Stomach smooth muscle (tissue), 2 donors: ENCODE measurements around the gene CDKN1B.

Experiments used
- H3K27ac ChIP-seq: one replicate; pipeline ENCODE4 v1.7.0; 2013; ENCODE audit warnings: mild to moderate bottlenecking, low read length, inconsistent platforms
- H3K27me3 ChIP-seq, 2 donors: one replicate each; pipeline ENCODE4 v1.7.0; 2013; ENCODE audit warnings: low read length in 2 of 2; ENCODE audit not compliant: insufficient read depth in 2 of 2, control insufficient read depth in 1 of 2
- H3K36me3 ChIP-seq, 2 donors: one replicate each; pipeline ENCODE4 v1.7.0; 2013; ENCODE audit warnings: low read length in 2 of 2; ENCODE audit not compliant: control insufficient read depth in 2 of 2, insufficient read depth in 2 of 2
- H3K4me1 ChIP-seq: one replicate; pipeline ENCODE4 v1.7.0; 2013; ENCODE audit warnings: low read length; ENCODE audit not compliant: control insufficient read depth, insufficient read depth
- H3K4me3 ChIP-seq, 2 donors: one replicate each; pipeline ENCODE4 v1.7.0; 2013; ENCODE audit warnings: low read length in 2 of 2
- H3K9ac ChIP-seq, 2 donors: one replicate each; pipeline ENCODE4 v1.7.0; 2013; ENCODE audit warnings: low read length in 2 of 2, mild to moderate bottlenecking in 1 of 2
- H3K9me3 ChIP-seq, 2 donors: one replicate each; pipeline ENCODE4 v1.7.0; 2013; ENCODE audit warnings: low read length in 2 of 2; ENCODE audit not compliant: control insufficient read depth in 2 of 2
- donor health status: healthy.
- donor health status: Pancreatic carcinoma.

CDKN1B gene

DNA sequence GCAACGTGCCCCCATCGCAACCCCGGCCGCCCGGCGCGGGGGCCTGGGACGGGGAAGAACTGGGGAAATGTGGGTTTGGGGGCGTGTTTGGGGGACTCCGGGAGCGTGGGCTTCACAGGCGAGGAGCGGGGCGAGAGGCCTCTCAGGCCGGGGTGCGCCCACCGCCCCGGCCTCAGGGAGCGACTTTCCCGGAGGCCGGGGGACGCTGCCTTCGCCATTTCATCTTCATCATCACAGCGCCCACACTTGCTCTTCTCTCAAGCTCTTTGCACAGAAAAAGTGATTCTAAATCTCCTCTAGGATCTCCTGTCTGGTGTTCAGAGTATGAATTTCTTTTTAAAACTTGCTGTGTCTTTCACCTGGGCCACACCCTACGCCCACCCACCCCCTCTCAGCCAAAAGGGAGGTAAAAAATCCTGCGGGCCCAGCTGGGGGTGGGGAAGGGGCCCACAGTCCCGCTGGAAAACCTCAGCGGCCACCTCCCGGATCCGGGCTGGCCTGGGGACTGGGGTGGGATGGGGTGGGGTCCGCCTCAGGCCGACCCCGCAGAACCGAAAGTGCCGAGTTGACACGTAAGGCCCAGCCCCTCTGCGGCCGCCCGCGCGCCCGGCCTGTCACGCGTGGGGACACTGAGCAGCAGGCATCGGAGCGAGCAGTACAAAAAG is 7.4 kb downstream of the CDKN1B start:
- peak overlapping the region; percentile 60 to 70 for H3K9ac ChIP-seq
- peaks cover 19% of the 10 kb centered on the region for H3K4me1 ChIP-seq
- no peaks in the 10 kb centered on the region for H3K27me3 ChIP-seq

DNA sequence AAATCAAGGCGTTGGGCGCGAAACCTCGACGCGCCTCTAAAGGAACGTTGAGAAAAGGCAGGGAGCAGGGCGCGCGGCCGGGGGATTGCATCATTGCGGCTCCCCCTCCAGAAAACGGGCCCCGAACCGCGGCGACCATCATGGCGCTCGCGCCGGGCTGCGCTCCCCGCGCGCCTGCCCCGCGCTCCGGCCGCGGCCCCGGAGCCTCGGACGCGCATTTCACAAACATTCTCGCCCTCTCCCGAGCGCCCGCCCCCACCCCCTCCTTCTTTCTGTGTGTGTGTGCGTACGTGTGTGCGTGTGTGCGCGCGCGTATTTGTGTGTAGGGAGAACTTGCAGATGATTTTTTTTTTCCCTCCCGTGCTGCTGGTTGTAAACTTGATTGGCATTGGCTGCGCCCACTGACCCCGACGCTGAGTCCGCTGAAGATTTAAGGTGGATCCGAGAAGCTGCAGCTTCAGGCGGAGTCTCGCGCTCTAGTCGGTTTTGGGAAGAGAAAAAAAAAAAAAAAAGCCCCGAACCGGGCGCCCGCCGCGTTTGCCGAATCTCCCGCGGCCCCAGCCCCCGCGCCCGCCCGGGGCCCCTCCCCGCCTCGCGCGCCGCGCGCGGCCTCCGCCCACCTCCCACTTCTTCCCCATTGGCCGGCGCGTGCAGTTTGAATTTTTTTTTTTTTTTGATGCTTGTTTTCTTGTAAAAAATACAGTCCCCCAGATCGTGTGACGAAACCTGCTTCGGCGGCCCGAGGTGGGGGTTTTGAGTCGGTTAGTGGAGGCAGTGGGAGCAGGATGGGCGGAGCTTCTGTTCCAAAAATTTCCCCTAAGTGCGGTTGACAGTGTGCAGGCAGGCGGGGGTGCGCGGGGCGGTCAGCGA is 8.2 kb downstream of the CDKN1B start:
- Histone ChIP-seq H3K36me3 (peaks cover 3 to 8% of the 10 kb centered on the region in 2 donors), H3K4me3 (peak overlapping the region; percentile 86 to 92), H3K4me1 (peaks cover 19% of the 10 kb centered on the region), H3K9ac (peak overlapping the region; percentile 69 to 70), H3K27ac (peak overlapping the region; percentile 86), H3K9me3 (no peaks in the 10 kb centered on the region), H3K27me3 (no peaks in the 10 kb centered on the region)

More for the DNA sequence above, 7.4 kb downstream of the CDKN1B start:
- peaks cover 3 to 8% of the 10 kb centered on the region in 2 donors for H3K36me3 ChIP-seq
- H3K4me3 ChIP-seq: peak overlapping the region; percentile 86 to 92
- peak overlapping the region; percentile 86 for H3K27ac ChIP-seq
- no peaks in the 10 kb centered on the region for H3K9me3 ChIP-seq

DNA sequence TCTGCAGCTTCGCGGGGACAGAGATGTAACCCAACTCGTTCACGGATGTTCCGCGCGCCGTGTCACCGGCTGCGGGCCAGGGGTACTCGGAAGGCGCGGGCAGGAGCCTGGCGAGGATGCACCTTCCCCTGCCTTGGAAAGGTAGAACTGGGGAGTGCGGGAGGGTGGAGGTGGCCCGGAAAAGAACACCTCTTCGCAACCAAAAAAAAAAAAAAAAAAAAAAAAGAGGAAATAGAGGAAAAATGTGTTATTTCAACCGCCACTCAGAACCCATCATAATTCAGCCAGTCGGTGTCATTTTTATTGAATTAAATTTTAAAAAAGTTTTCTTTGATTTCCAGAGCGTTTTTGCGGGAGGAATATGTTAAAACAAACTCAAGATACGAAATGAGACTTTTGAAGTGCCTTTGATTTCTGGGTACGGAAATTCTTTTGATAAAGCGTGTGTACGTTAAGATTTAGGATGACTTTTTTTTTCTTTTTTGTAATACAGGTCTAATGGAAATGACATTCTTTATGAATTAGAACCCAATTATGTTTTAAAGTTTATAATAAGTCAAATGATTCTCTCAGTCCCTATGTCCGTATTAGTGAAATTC is 8.9 kb downstream of the CDKN1B start:
- Histone ChIP-seq H3K27ac (peak overlapping the region; percentile 86), H3K27me3 (no peaks in the 10 kb centered on the region), H3K4me3 (peak overlapping the region; percentile 86 to 92), H3K36me3 (peaks cover 3 to 4% of the 10 kb centered on the region in 2 donors), H3K9ac (peak overlapping the region; percentile 69 to 70), H3K4me1 (peaks cover 12% of the 10 kb centered on the region), H3K9me3 (no peaks in the 10 kb centered on the region)

DNA sequence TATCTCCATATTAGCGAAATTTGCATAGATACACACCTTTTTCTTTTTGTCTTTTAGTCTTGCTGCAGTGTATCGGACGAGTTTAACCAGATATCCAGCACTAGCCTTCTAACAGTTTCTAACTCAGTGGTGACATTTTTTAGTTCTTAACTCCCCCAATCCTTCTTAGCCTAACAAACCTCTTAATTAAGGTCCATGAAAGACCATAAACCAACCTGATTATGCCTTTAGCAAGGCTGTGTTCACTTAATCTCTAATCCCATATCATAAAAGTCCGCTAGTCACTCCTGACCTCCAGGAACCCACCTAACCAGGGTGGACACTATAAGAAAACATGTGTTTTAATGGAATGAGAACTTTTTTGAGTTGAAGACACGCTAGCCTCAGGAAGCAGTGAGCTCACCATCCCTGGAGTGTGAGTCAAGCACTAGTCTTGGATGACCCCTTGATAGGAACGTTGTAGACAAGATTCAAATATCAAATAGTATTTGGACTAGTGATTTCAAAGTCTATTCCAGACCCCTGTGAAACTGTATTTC is 9.5 kb downstream of the CDKN1B start:
- Histone ChIP-seq H3K27me3 (no peaks in the 10 kb centered on the region), H3K9ac (peak overlapping the region; percentile 37 to 60), H3K9me3 (no peaks in the 10 kb centered on the region), H3K4me3 (peak overlapping the region; percentile 55 to 86), H3K36me3 (peaks cover 0 to under 1% of the 10 kb centered on the region in 2 donors), H3K27ac (peak overlapping the region; percentile 1), H3K4me1 (peaks cover 11% of the 10 kb centered on the region)

DNA sequence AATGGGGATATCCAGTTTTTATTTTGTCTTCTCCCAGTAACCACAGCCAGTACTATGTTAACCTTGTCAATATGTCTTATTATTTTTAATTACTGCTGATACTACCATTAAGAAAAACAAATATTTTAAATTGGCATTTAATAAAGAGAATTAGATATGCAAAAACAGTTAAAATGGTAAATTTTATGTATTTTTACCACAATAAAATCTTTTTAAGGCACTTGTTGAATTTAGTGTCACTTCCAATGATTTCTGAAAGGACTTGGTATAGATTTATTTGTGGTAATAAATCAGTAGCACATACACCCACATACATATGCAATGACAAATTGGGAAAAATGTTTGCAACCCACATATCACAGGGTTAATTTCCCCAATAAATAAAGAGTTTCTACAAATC is 14.0 kb downstream of the CDKN1B start:
- Histone ChIP-seq H3K4me3 (no peak overlapping the region), H3K27me3 (no peaks in the 10 kb centered on the region), H3K9ac (no peak overlapping the region), H3K9me3 (no peaks in the 10 kb centered on the region), H3K4me1 (peaks cover 7% of the 10 kb centered on the region), H3K36me3 (no peaks in the 10 kb centered on the region), H3K27ac (no peak overlapping the region)

DNA sequence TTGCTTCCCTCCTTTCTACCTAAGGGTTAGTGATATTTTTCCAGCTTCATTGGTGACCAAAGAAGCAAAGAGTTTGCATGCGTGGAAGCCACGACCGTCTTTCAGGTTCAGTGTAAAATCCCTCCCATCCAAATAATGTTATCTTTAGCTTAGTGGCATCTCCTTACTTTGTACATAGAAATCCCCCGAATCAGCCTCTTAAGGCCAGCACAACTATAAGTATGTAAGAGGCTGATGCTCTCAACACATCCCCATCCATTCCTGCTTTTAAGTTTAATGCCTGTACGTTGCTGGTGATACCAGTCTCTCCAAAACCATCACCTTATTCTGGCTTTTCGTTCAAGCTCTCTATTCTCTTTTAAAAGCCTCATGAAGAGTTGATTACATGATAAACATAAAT is 14.6 kb downstream of the CDKN1B start:
- peaks cover 10% of the 10 kb centered on the region for H3K4me1 ChIP-seq
- H3K36me3 ChIP-seq: no peaks in the 10 kb centered on the region
- no peaks in the 10 kb centered on the region for H3K27me3 ChIP-seq
- H3K9ac ChIP-seq: no peak overlapping the region
- H3K27ac ChIP-seq: no peak overlapping the region
- H3K4me3 ChIP-seq: no peak overlapping the region
- H3K9me3 ChIP-seq: no peaks in the 10 kb centered on the region

DNA sequence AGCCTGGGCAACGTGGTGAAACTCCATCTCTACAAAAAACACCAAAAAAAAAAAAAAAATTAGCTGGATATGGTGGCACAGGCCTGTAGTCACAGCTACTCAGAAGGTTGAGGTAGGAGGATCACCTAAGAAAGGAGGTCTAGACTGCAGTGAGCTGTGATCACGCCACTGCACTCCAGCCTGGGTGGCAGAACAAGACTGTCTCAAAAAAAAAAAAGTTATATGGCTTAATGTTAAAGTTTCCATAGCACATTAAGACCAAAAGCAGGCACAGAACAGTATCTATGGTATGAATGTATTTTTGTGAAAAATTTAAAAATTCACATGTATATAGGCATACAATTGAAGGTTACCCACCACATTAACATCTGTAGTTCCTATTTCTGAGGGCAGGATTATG is 15.9 kb downstream of the CDKN1B start:
- Histone ChIP-seq H3K9ac (no peak overlapping the region), H3K27ac (no peak overlapping the region), H3K9me3 (no peaks in the 10 kb centered on the region), H3K4me1 (peaks cover 13% of the 10 kb centered on the region), H3K36me3 (no peaks in the 10 kb centered on the region), H3K27me3 (no peaks in the 10 kb centered on the region), H3K4me3 (no peak overlapping the region)

DNA sequence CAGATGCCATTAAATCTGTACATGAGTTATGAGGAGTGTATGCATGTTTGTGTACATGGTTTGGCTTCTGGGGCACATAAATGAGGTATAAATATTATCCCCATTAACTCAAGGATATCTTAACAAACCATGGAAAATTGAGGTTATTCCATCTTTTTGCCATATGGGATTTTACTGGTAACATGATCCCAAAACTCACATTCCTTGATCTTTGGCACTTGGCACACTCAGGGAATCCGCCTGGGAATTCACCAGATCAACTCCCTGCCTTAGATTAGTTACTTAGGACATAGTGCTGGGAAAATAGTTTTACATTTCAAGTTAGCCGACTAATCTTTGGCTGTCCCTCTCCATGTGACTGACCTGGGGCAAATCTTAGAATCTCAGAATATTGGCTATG is 16.9 kb downstream of the CDKN1B start:
- H3K27me3 ChIP-seq: no peaks in the 10 kb centered on the region
- H3K4me1 ChIP-seq: peaks cover 13% of the 10 kb centered on the region
- H3K27ac ChIP-seq: no peak overlapping the region
- no peaks in the 10 kb centered on the region for H3K36me3 ChIP-seq
- H3K9me3 ChIP-seq: no peaks in the 10 kb centered on the region
- no peak overlapping the region for H3K9ac ChIP-seq
- H3K4me3 ChIP-seq: no peak overlapping the region

DNA sequence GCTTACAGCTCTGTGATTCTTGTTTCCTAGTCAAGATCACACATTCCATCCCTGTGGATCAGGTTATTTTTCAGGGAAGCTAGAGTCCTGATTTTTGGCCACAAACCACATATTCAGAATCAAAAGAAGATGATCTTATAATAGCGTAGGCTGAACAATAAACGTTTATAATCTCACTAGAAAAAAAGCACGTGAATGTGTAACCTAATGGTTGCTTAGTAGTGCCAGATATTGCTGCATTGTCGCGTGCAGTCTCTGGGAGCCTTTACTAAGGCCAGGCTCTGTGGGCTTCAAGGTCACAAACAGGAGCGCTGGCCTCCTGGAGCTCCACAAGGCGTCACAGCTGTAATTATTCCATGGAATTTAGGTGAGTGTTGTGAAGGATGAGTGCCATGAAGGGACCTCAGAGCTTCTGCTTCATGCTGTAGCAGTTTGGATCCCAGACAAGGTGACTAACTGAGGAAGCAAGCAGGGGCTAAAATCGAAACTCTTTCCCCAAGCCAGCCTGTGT is 17.4 kb downstream of the CDKN1B start:
- Histone ChIP-seq H3K4me1 (peaks cover 13% of the 10 kb centered on the region), H3K4me3 (peak overlapping the region; percentile 5 to 47), H3K9me3 (no peaks in the 10 kb centered on the region), H3K36me3 (no peaks in the 10 kb centered on the region), H3K27me3 (no peaks in the 10 kb centered on the region), H3K9ac (peak overlapping the region in 1 of 2 donors; percentile 42), H3K27ac (no peak overlapping the region)

DNA sequence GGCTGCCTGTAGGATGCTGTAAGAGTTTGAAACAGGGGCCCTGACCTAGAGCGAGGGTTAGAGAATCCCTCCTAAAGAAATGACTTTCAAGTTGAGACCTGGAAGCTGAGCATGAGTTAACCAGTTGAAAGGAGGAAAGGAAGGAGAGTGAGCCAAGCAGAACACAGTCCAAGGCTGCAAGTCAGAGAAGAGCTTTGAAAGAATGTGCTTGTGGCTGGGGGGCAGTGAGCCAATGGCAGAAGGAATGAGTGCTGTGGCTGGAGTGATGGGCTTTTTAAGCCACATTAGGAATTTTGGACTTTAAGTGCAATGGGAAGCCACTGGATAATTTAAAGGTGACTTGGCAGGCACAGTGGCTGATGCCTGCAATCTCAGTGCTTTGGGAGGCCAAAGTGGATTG is 18.1 kb downstream of the CDKN1B start:
- H3K4me1 ChIP-seq: peaks cover 13% of the 10 kb centered on the region
- H3K36me3 ChIP-seq: no peaks in the 10 kb centered on the region
- no peaks in the 10 kb centered on the region for H3K27me3 ChIP-seq
- no peaks in the 10 kb centered on the region for H3K9me3 ChIP-seq
- H3K27ac ChIP-seq: no peak overlapping the region
- H3K9ac ChIP-seq: no peak overlapping the region
- peak overlapping the region in 1 of 2 donors; percentile 47 for H3K4me3 ChIP-seq
